Karpas-422 (cell line): ENCODE data around the gene POLD2. TPM values are rescaled to one million over a fixed set of nuclear protein-coding genes. Genes with fewer than 3 reads are reported as not detected.

Experiments used
- DNase-seq: peaks from one replicate; pipeline ENCODE4 v3.0.0-alpha.2; 2015
- H2AFZ ChIP-seq: fragments of 200-600 bp; sonication (generic); 2 replicates; pipeline ENCODE4 v1.6.1; 2014; ENCODE audit warnings: antibody characterized with exemption, low read length, mixed read lengths
- H3K27ac ChIP-seq: fragments of 200-600 bp; sonication (generic); 2 replicates; pipeline ENCODE4 v1.5.1; 2014; ENCODE audit warnings: mild to moderate bottlenecking, low read length, moderate library complexity
- H3K27me3 ChIP-seq: fragments of 200-600 bp; sonication (generic); 2 replicates; pipeline ENCODE4 v1.6.1; 2014; ENCODE audit warnings: low read length, mixed read lengths
- H3K36me3 ChIP-seq: fragments of 200-600 bp; sonication (generic); 2 replicates; pipeline ENCODE4 v1.6.1; 2014; ENCODE audit warnings: low read length, mixed read lengths; ENCODE audit not compliant: insufficient read depth
- H3K4me1 ChIP-seq: fragments of 200-600 bp; sonication (generic); 2 replicates; pipeline ENCODE4 v1.6.1; 2014; ENCODE audit warnings: mild to moderate bottlenecking, low read length, mixed read lengths
- H3K4me2 ChIP-seq: fragments of 200-600 bp; sonication (generic); 2 replicates; pipeline ENCODE4 v1.6.1; 2014; ENCODE audit warnings: low read length, low read depth, mild to moderate bottlenecking; ENCODE audit not compliant: poor library complexity, severe bottlenecking
- H3K4me3 ChIP-seq: fragments of 200-600 bp; sonication (generic); 2 replicates; pipeline ENCODE4 v1.5.1; 2014; ENCODE audit warnings: mild to moderate bottlenecking, antibody characterized with exemption, low read length, mixed read lengths
- H3K79me2 ChIP-seq: fragments of 200-600 bp; sonication (generic); 2 replicates; pipeline ENCODE4 v1.6.1; 2014; ENCODE audit warnings: mild to moderate bottlenecking, low read length, mixed read lengths
- H3K9ac ChIP-seq: fragments of 200-600 bp; sonication (generic); 2 replicates; pipeline ENCODE4 v1.6.0; 2014; ENCODE audit warnings: low read length
- H3K9me2 ChIP-seq: fragments of 200-600 bp; sonication (generic), shearing (Covaris generic); replicated peaks from 2 replicates; pipeline ENCODE4 v1.6.0; 2014; ENCODE audit warnings: mild to moderate bottlenecking, low read length, moderate library complexity; ENCODE audit not compliant: insufficient read depth
- H3K9me3 ChIP-seq: fragments of 300-700, 200-600 bp; sonication (generic); 2 replicates; pipeline ENCODE4 v1.6.1; 2014; ENCODE audit warnings: low read length, mixed read lengths
- H4K20me1 ChIP-seq: fragments of 200-600 bp; sonication (generic); 2 replicates; pipeline ENCODE4 v1.6.1; 2014; ENCODE audit warnings: mild to moderate bottlenecking, antibody characterized with exemption, low read length, low read depth; ENCODE audit not compliant: insufficient read depth
- total RNA-seq: library from RNA; depleted of rRNA; stranded (reverse); fragments of >200 nt; shearing (Covaris generic); gene quantifications from 2 replicates; pipeline ENCODE4 v1.2.3, GENCODE V29; 2014; ENCODE audit warnings: low replicate concordance

POLD2 gene
- total RNA-seq, 1 experiment from 2014 or later, result 165 TPM

DNA sequence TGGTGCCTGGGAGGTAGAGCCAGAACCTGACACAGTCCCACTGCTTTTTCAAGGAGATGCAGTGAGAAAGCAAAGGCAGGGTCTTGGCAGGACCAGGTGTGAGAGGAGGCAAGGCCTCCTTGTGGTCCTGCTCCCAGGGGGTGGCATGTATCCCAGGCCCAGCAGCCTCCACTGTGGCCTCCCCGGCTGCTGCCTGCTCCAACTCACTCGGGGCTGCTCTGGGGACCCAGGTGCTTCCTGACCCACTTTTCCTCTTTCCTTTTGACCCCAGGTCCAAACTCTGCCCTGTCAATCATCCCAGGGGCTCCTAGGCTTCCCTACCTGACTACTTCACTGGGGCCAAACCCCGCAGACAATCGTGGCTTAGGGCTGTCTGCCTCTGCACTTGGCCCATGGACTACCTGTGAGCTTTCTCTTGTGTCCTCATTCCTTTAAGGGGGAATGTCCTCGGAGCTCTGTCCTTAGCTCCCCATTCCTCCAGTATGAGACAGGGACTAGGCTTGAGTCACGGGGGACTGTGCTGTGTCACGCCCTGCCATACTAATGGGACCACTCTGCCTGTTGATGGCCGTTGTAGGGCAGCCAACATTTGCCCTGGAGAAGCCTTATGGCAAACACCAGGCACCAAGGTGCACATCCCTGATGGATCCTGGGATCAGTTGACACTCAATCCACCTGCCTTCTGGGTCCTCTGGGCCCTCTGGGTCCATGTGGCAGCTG lies 20.3 kb downstream of the POLD2 start:
- H3K27me3 ChIP-seq, result no peaks in the 10 kb centered on the region

DNA sequence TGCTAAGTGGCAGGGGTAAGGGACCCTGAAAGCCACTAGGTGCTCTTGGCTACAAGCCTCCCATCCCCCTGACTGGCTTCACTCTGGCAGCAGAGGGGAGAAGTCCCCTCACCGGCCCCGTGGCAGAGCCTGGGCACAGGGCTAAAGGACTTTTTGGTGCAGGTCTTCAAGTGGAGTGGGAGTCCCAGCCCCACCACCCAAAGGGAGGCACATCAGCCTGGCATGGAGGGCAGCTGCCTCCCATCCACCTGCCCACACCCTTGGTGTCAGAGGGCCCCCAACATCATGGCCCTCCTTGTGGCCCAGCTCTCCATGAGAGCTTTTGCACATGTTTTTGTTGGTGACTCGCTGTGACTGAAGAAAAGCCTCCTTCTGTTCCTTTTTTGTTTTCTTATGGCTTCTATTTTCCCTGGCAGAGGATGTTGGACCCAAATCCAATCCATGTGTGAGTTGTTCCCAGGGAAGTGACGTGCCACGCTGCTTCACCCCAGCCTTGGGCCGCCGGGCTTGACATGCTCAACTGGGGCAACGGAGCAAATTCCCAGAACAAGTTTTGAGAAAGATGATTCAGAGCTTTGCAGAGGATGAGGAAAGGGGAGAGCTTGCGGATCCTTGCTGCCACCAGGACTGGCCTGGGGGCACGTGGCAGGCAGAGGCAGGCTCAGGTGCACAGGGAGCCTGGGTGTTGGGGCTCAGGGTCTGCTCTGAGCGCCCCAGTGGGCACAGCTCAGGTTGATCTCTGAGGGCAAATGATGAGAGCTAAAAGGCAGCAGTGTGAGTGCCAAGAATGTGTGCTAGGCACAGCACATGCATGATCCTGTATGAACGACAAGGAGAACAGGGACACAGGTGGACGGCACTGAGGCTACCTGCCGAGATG lies 21.1 kb downstream of the POLD2 start:
- no peaks in the 10 kb centered on the region for H3K79me2 ChIP-seq
- H3K9me2 ChIP-seq, result no peaks in the 10 kb centered on the region
- H3K27ac ChIP-seq, result no peak overlapping the region
- H2AFZ ChIP-seq, result no peak overlapping the region
- H3K9ac ChIP-seq, result no peak overlapping the region
- H3K4me3 ChIP-seq, result no peak overlapping the region
- H3K4me1 ChIP-seq, result peaks cover 37% of the 10 kb centered on the region
- no peaks in the 10 kb centered on the region for H4K20me1 ChIP-seq
- H3K9me3 ChIP-seq, result no peaks in the 10 kb centered on the region
- H3K27me3 ChIP-seq, result no peaks in the 10 kb centered on the region
- DNase-seq, result no peak
- H3K4me2 ChIP-seq, result no peak overlapping the region
- no peaks in the 10 kb centered on the region for H3K36me3 ChIP-seq

More for the DNA sequence above, 20.3 kb downstream of the POLD2 start:
- Histone ChIP-seq H3K27ac (no peak overlapping the region), H4K20me1 (no peaks in the 10 kb centered on the region), H2AFZ (no peak overlapping the region), H3K4me1 (peaks cover 29% of the 10 kb centered on the region), H3K4me2 (no peak overlapping the region), H3K9ac (no peak overlapping the region), H3K36me3 (no peaks in the 10 kb centered on the region), H3K9me2 (no peaks in the 10 kb centered on the region), H3K79me2 (no peaks in the 10 kb centered on the region), H3K4me3 (no peak overlapping the region), H3K9me3 (no peaks in the 10 kb centered on the region)
- no peak for DNase-seq

DNA sequence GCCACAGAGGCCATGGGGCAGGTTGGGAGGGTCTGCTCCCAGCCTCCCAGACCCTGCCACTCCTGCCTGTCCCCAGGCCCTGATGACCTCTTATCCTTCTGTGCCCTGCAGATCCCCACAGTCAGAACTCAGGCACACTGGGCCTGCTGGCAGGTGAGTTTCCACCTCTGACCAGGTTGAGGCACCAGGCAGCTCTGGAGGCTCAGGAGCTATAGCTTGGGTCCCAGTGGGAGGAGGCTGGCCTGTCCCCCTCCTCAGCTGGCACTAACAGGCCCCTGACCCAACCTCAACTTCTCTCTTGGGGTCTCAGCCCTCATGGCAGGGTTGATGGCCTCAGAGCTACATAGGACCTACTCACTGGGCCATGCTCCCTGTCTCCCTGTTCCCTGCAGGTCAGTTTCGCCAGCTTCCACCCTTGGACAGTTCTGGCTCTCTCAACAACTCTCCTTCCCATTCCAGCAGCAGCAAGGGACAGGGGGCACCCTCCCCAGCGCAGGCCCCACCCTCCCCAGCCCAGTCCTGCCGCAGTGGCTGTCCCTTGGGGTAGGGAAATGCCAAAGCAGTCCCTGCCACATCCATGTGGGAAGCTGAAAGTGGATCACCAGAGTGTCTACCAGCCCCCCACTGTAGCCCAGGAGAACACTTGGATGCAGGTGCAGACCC lies 21.9 kb downstream of the POLD2 start:
- peak overlapping the region; percentile 15 for H3K9ac ChIP-seq
- H3K27ac ChIP-seq, result peak overlapping the region; percentile 53; the same call in 1 of the 2 replicates
- no peaks in the 10 kb centered on the region for H3K36me3 ChIP-seq
- H3K4me1 ChIP-seq, result peaks cover 45% of the 10 kb centered on the region
- H3K9me2 ChIP-seq, result no peaks in the 10 kb centered on the region
- H3K4me3 ChIP-seq, result no peak overlapping the region
- no peaks in the 10 kb centered on the region for H3K79me2 ChIP-seq
- no peaks in the 10 kb centered on the region for H3K9me3 ChIP-seq
- peak overlapping the region; percentile 79; the same call in 1 of the 2 replicates for H2AFZ ChIP-seq
- no peaks in the 10 kb centered on the region for H3K27me3 ChIP-seq
- DNase-seq, result no peak
- no peaks in the 10 kb centered on the region for H4K20me1 ChIP-seq
- peak overlapping the region; percentile 35 for H3K4me2 ChIP-seq

DNA sequence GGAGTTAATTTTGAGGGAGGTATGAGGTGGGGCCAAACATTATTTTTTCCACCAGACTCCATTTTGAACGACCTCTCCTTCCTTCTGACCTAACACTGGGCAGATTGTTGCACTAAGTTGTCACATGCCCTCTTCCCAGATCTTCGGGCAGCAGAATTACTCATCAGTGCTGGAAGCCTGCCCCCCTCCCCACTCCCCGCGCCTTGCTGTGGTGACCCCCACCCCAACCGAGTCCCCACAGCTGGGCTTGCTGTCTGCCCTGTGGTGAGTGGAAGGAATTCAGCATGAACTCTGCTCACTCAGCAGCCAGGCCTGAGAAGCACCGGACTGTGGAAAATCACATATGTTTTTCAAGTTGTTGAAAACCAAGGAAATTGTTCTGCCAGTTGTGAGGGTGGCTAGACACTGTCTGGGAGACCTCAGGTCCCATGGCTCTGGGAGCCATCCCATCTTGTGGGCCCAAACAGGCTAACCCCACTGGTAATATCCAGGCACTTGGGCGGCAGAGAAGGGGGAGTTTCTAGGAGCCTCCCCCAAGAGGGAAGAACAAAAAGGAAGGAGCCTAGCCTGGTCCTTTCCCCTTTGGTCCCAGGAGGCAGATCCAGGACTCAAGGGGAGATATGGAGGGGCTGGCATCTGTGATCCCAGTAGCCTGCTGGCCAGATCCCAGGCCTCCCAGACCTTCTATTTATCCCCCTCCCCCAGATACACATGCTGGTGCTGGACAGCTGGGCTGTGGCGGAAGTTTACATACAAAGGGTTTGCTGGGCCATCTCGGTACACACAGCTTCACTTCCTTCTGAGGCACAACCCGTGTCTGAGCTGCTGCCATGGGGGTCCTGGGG lies 22.7 kb downstream of the POLD2 start:
- Histone ChIP-seq H3K27ac (peak overlapping the region; percentile 53; the same call in 1 of the 2 replicates), H3K9me3 (no peaks in the 10 kb centered on the region), H3K9me2 (no peaks in the 10 kb centered on the region), H3K36me3 (no peaks in the 10 kb centered on the region), H3K4me3 (no peak overlapping the region), H3K9ac (peak overlapping the region; percentile 15), H4K20me1 (no peaks in the 10 kb centered on the region), H3K4me2 (peak overlapping the region; percentile 35), H3K79me2 (no peaks in the 10 kb centered on the region), H3K4me1 (peaks cover 51% of the 10 kb centered on the region), H2AFZ (peak overlapping the region; percentile 79; the same call in 1 of the 2 replicates), H3K27me3 (no peaks in the 10 kb centered on the region)
- no peak for DNase-seq

DNA sequence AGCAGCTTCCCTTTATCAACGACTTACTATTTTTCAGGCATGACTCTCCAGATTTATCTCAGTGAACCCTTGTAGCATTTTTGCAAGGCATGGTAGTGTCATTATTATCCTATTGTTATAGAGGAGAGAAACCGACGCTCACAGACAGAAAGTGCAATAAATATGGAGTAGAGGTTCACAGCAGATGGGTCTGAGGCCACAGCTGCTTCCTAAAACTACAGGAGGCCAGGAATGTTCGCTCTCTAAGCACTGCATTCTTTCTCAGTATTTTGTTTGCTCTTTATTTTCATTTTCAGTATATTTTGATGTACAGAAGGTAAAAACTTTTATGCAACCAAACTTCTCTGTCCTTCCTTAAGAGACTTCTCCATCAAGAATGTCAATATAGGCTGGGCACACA lies 23.7 kb downstream of the POLD2 start:
- H3K36me3 ChIP-seq, result no peaks in the 10 kb centered on the region
- H3K4me3 ChIP-seq, result no peak overlapping the region
- no peaks in the 10 kb centered on the region for H3K27me3 ChIP-seq
- no peaks in the 10 kb centered on the region for H4K20me1 ChIP-seq
- H3K4me1 ChIP-seq, result peaks cover 57% of the 10 kb centered on the region
- no peaks in the 10 kb centered on the region for H3K79me2 ChIP-seq
- H3K9ac ChIP-seq, result no peak overlapping the region
- peak overlapping the region; percentile 54; the same call in 1 of the 2 replicates for H3K27ac ChIP-seq
- no peaks in the 10 kb centered on the region for H3K9me3 ChIP-seq
- no peak for DNase-seq
- H2AFZ ChIP-seq, result no peak overlapping the region
- no peaks in the 10 kb centered on the region for H3K9me2 ChIP-seq
- no peak overlapping the region for H3K4me2 ChIP-seq

- Histone ChIP-seq H3K4me2 (peak overlapping the region; percentile 50), H3K9me3 (no peaks in the 10 kb centered on the region), H4K20me1 (no peaks in the 10 kb centered on the region), H3K27ac (peak overlapping the region; percentile 95), H3K9ac (peak overlapping the region; percentile 65), H3K4me3 (peak overlapping the region; percentile 32; the same call in 1 of the 2 replicates), H3K36me3 (no peaks in the 10 kb centered on the region), H3K79me2 (no peaks in the 10 kb centered on the region), H3K27me3 (no peaks in the 10 kb centered on the region), H3K9me2 (no peaks in the 10 kb centered on the region), H3K4me1 (peaks cover 63% of the 10 kb centered on the region), H2AFZ (no peak overlapping the region)
- DNase-seq, result no peak
Measured at GRCh38 chr7:44098092-44099068, 25.0 kb downstream of the POLD2 start.
